Retinal pigment epithelial cell (primary cell): Measurements from ENCODE around the gene CBX6.

ENCODE experiments used
- DNase-seq: peaks from one replicate; pipeline ENCODE4 v3.0.0-alpha.2; 2010; ENCODE audit warnings: low read depth
- H3K4me3 ChIP-seq: 2 replicates; pipeline ENCODE4 v1.5.1; 2011; ENCODE audit warnings: mild to moderate bottlenecking, low read length, control low read depth, moderate library complexity
- TF ChIP-seq, protein P1 (sequence below): conservative IDR thresholded peaks from 2 replicates; pipeline ENCODE4 v1.5.1; 2011; ENCODE audit warnings: low read depth, low read length, control low read depth, inconsistent platforms

The CBX6 gene

DNA sequence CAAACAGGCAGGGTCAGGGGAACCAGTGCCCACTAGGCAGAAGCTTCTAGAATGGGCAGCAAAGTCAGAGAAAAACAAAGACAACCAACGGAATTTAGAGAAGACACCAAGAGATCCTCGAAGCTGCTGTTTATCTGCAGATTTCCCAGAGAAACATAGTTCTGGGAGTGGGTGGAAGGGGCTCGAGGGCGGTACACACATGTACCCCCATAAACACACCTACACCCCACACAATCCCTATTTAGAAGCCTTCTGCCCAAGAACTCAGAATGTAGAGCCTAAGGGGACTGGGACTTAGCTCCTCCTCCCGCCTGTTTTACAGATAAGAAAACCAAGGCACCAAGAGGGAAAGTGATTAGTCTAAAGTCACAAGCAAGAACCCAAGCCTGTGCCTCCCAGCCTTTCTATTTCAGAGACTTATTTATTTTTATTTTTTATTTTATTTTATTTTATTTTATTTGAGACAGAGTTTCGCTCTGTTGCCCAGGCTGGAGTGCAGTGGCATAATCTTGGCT is 34.5 kb downstream of the CBX6 start:
- H3K4me3 ChIP-seq, result no peak overlapping the region
- no peak for DNase-seq
- TF ChIP-seq, protein P1, sequence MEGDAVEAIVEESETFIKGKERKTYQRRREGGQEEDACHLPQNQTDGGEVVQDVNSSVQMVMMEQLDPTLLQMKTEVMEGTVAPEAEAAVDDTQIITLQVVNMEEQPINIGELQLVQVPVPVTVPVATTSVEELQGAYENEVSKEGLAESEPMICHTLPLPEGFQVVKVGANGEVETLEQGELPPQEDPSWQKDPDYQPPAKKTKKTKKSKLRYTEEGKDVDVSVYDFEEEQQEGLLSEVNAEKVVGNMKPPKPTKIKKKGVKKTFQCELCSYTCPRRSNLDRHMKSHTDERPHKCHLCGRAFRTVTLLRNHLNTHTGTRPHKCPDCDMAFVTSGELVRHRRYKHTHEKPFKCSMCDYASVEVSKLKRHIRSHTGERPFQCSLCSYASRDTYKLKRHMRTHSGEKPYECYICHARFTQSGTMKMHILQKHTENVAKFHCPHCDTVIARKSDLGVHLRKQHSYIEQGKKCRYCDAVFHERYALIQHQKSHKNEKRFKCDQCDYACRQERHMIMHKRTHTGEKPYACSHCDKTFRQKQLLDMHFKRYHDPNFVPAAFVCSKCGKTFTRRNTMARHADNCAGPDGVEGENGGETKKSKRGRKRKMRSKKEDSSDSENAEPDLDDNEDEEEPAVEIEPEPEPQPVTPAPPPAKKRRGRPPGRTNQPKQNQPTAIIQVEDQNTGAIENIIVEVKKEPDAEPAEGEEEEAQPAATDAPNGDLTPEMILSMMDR, result no peak

DNA sequence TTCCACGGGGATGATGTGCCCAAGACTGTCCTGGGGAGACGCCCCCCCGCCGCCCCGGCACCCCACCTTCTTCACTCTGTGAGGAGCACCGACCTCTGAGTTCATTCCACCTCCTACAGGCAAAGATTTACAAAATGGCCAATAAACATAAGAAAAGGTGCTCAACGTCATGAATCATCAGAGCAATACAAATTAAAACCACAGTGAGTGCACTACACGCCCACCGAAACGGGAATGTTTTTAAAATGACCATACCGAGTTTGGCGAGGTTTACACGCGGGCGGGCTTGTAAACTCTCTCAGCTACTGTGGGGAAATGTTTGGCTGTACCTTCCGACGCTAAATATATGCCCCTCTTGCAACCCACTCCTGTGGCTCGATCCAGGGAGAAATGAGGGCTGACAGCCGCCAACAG is 36.1 kb downstream of the CBX6 start:
- H3K4me3 ChIP-seq, result no peak overlapping the region
- no peak for DNase-seq
- TF ChIP-seq, protein P1, result no peak

DNA sequence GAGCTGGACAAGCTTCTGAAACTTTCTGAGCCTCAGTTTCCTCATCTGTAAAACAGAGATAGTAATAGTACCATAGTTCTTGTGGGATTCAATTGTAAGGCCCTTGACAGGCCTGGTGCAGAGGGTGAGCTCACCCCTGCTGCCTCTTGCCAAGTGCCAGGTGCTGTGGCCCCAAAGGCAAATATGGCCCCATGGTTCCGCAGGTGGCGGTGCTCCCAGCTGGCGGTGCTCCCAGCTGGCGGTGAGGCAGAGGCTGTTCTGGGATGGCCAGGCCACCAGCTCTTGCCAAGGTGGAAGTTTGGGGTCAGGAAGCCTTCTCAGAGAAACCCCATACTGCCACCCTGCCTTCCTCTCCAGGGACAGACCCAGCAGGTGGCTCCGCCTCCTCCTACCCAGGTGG is 37.0 kb downstream of the CBX6 start:
- DNase-seq, result no peak
- no peak overlapping the region for H3K4me3 ChIP-seq
- TF ChIP-seq, protein P1, result no peak

DNA sequence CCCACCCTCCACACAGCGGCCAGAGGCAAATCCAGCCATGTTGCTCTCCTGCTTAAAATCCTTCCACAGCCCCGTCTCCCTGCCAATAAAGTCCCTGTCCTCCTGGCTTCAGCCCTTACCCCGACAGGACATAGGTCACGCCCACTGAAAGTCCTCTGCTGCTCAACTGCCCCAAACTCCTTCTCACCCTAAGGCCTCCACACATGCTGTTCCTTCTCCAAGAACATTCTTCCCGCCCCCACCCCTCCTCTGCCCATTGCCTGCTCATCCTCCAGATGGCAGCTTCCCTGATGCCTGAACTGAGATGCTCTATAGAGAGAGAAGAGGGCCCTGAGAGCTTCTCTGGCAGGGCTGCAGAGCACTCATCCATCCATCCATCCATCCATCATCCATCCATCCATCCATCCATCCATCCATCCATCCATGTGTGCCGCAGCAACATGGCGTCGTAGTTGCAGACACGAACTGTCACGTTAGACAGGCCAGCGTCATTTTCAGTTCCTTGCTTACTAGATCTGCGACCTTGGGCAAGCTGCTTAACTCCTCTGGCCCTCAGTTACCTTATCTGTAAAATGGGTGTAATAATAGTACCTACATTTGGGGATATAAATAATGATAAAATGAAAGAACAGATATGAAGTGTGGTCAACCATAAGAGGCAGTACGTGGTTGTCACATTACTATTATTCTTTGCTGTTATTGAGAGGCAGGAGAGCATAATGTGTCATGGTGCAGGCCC is 37.6 kb downstream of the CBX6 start:
- H3K4me3 ChIP-seq, result no peak overlapping the region
- TF ChIP-seq, protein P1, result no peak
- no peak for DNase-seq

DNA sequence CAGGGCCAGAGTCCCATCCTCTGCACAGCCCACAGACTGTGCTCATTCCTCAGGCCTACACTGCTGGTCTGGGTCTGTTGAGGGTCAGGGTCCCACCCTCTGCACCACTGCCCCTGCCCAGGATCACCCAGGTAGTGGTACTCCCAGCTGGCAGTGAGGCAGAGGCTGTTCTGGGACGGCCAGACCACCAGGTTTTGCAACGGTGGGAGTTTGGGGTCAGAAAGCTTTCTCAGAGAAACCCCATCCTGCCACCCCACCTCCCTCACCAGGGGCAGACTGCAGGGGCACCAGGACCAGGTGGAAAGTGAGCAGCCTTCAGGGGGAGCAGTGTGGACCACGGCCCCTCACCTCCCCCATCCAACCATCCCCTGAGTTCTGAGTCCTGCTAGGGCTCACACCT is 39.0 kb downstream of the CBX6 start:
- TF ChIP-seq, protein P1, result no peak
- DNase-seq, result no peak

DNA sequence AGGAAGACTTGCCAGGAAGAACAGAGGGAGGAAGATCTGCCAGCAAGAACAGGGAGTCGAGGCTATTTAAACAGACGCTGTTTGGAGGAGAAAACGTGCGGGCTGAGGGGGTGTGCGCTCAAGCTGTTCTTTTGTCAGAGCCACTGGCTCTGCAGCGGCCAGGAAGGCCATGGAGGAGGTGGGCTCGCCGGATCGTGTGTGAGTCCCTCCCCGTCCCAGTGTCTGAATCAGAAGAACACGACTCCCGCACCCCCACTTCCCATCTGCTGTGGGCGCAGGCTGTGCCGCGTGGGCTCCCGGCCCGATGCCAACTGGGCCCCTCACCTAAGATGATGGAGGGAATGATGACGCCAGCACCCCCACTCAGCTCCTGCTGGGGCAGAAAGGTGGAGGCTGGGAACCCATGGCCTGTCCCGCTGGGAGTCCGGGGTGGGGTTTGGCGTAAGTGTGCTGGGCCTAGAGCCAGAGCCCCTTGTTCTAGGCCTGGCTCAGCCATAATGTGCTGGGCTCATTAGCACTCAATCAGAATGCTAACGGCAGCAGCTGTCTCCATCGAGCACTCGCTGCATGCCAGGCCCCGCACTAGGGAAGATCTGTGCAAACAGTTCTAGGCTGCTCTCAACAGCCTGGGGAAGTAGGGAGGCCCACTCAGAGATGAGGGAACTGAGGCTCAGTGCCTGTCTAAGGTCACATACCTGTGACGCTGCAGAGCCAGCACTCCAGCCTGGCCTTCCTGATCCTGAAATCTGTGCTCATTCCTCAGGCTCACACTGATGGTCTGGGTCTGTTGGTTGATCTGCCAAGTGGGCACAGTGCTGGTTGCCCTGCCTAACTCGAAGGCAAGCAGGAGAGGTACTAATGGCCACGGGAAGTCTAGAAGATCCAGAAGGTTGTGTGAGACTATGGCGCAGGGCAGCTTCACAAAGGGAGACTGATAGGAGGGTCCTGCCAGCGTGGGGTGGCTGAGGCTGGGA is 39.7 kb downstream of the CBX6 start:
- no peak overlapping the region for H3K4me3 ChIP-seq
- no peak for DNase-seq
- TF ChIP-seq, protein P1, result no peak

More for the DNA sequence above, 39.0 kb downstream of the CBX6 start:
- no peak overlapping the region for H3K4me3 ChIP-seq
